Lower lobe of right lung (tissue), 2 donors: Measurements from ENCODE around the gene H2BK1. TPM values are rescaled to one million over a fixed set of nuclear protein-coding genes. Genes with fewer than 3 reads are reported as not detected.

Source experiments
- ATAC-seq, 2 donors: fragments of 200-7000 bp; cut with Tn5 transposase; one replicate each; pipeline ENCODE4 v1.9.1; 2020 to 2022; ENCODE audit warnings: mild to moderate bottlenecking in 2 of 2, moderate library complexity in 2 of 2
- DNase-seq: peaks from one replicate; pipeline ENCODE4 v3.0.0-alpha.2; 2020
- H3K27ac ChIP-seq: fragments of 200-600 bp; one replicate; pipeline ENCODE4 v1.8.0; 2022
- H3K27me3 ChIP-seq: fragments of 200-600 bp; one replicate; pipeline ENCODE4 v1.8.0; 2022; ENCODE audit warnings: low read depth
- H3K36me3 ChIP-seq: fragments of 200-600 bp; one replicate; pipeline ENCODE4 v1.8.0; 2022; ENCODE audit warnings: mild to moderate bottlenecking
- H3K4me1 ChIP-seq: fragments of 200-600 bp; one replicate; pipeline ENCODE4 v1.8.0; 2022
- H3K4me3 ChIP-seq: fragments of 200-600 bp; one replicate; pipeline ENCODE4 v1.8.0; 2022; ENCODE audit warnings: mild to moderate bottlenecking
- H3K9me3 ChIP-seq: fragments of 200-600 bp; one replicate; pipeline ENCODE4 v1.8.0; 2022
- intact Hi-C: fragments of 100-400 bp; cut with DNase I; formaldehyde crosslinking; loops from one replicate; pipeline ENCODE4 v1.11.0; 2022
- long read RNA-seq: library from polyadenylated mRNA; unstranded; transcript quantifications from one replicate; pipeline ENCODE4 v2.0.0, GENCODE V29; 2021
- total RNA-seq: library from RNA; stranded (reverse); fragmentation: NEBNext Ultra II Directional; extraction: Animal tissue kit (Norgen Biotek cat#: 25700); gene quantifications from one replicate; pipeline ENCODE4 v1.2.1, GENCODE V29; 2021
- TF ChIP-seq, protein P1 (sequence below): fragments of 200-600 bp; IDR thresholded peaks from one replicate; pipeline ENCODE4 v1.8.0; 2022; ENCODE audit warnings: antibody characterized with exemption, mild to moderate bottlenecking
- donor health status: DM: no; HTN: yes; CAD: no; lungs with severe emphysema.

The H2BK1 gene
- not detected for total RNA-seq
- long read RNA-seq: 0 reads

DNA sequence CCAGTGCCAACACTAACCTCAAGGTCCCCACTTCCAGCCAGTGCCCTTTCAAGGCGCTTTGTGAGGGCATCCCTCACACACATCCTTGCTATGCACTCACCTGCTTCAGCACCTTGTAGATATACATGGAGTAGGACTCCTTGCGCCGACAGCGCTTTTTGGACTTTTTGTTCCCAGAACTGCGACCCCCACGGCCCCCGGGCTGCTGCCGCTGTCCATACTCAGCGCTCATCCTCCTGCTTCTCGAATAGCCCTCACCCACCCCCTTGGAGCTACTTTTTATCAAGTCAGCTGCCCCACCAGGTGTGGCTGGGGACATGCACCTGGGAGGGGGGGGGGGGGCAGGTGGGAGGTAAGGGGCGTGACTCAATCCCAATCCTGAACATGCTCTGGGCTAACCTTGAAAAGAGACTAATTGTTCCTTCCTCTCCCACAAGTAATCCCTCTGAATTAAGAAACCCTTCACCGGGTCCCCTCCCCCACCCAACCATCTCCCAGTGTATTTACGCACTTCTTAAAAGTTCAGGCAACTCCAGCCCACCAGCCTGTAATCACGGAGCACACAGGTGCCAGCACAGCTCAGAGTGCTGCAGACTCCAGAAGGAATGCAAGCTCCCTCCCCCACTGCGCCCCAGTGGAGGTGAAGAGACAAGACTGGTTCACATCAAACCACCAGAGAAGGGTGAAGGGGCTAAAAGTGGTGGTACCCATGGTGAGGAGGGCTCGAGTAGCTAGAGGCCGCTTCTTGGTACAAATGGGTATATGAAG lies at the start of gene H2BK1:
Gene H2BK1 (minus strand): TSS at position 402 of the 768 bp plus-strand sequence. CDS start 170 bp downstream, at position 232.
- Histone ChIP-seq H3K4me1 (no peaks in the 10 kb centered on the region), H3K9me3 (no peaks in the 10 kb centered on the region), H3K36me3 (peaks cover 34% of the 10 kb centered on the region), H3K27ac (no peak within 1 kb of the TSS), H3K4me3 (no peak within 1 kb of the TSS), H3K27me3 (peaks cover 7% of the 10 kb centered on the region)
- ATAC-seq (no peak), DNase-seq (no peak)
- TF ChIP-seq, protein P1, sequence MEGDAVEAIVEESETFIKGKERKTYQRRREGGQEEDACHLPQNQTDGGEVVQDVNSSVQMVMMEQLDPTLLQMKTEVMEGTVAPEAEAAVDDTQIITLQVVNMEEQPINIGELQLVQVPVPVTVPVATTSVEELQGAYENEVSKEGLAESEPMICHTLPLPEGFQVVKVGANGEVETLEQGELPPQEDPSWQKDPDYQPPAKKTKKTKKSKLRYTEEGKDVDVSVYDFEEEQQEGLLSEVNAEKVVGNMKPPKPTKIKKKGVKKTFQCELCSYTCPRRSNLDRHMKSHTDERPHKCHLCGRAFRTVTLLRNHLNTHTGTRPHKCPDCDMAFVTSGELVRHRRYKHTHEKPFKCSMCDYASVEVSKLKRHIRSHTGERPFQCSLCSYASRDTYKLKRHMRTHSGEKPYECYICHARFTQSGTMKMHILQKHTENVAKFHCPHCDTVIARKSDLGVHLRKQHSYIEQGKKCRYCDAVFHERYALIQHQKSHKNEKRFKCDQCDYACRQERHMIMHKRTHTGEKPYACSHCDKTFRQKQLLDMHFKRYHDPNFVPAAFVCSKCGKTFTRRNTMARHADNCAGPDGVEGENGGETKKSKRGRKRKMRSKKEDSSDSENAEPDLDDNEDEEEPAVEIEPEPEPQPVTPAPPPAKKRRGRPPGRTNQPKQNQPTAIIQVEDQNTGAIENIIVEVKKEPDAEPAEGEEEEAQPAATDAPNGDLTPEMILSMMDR: no peak
- intact Hi-C loops: no loop called here

DNA sequence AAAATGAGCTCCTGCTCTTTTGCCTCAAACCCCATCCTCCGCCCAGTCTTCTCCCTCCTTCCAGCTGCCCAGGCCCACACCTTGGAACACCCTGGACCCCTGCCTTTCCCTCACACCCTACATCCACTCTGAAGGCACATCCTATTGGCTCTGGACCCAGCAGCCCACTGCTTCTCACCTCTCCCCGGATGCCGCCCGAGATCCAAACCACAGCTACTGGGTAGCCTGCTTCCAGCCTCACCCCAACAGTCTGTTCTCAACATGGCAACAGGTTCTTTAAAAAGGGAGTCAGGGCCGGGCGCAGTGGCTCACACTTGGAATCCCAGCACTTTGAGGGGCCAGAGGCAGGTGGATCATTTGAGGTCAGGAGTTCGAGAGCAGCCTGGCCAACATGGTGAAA lies 47.7 kb upstream of the H2BK1 start:
- Histone ChIP-seq H3K27me3 (no peaks in the 10 kb centered on the region), H3K36me3 (no peaks in the 10 kb centered on the region), H3K4me1 (peaks cover 3% of the 10 kb centered on the region), H3K9me3 (no peaks in the 10 kb centered on the region), H3K27ac (no peak overlapping the region), H3K4me3 (no peak overlapping the region)
- DNase-seq (no peak), ATAC-seq (no peak)
- TF ChIP-seq, protein P1: no peak
- intact Hi-C loops: no loop called here

DNA sequence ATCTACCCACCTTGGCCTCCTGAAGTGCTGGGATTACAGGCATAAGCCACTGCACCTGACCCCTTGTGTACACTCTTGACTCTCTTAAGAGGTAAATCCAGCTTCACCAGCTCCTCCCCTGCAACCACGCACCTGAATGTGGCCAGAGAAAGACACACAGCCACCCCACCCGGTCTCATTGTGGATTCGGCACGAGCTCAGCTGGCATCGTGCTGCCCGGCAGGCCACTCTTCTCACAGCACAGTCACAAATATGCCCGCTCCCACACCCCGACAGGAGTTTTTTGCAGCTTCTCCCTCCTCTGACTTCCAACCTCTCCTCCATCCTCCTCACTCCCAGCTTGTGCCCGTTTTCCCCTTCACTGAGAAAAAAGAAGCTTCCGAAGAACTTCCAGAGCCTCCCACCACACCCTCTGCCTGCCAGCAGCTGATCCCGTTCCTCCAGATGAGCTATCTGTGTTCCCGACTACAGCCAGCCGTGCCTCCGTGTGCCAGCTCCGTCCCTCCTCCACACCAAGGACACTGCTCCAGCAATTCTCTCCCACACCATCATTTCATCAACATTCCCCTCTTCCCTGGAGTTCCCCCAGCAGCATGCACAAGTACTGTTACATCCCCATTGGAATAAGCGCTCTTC lies 46.2 kb upstream of the H2BK1 start:
- TF ChIP-seq, protein P1: no peak
- peaks cover 10% of the 10 kb centered on the region for H3K4me1 ChIP-seq
- H3K36me3 ChIP-seq: no peaks in the 10 kb centered on the region
- intact Hi-C loops: no loop called here
- no peaks in the 10 kb centered on the region for H3K27me3 ChIP-seq
- no peak for ATAC-seq
- DNase-seq: peak; percentile 40
- no peak overlapping the region for H3K4me3 ChIP-seq
- H3K9me3 ChIP-seq: no peaks in the 10 kb centered on the region
- no peak overlapping the region for H3K27ac ChIP-seq

DNA sequence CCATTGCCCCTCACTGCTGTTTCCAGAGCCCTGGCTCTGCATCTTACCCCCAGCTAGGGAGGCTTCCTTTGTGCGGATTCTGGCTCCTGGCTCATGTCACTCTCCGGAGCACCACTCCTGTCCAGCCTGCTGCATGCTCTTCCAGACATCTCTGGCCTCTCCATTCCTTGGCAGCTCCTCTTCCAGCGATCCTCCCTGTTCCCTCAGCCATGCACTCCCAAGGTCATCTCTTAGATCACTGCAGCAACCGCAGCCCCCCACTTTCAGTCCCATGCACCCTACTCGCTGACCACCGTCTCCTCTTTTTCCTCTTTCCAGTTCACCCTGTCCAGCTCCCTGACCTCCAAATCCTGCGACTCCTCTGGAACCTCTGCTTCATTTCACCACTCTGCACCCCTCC lies 45.1 kb upstream of the H2BK1 start:
- H3K27me3 ChIP-seq: peaks cover 3% of the 10 kb centered on the region
- H3K9me3 ChIP-seq: no peaks in the 10 kb centered on the region
- H3K4me1 ChIP-seq: peaks cover 21% of the 10 kb centered on the region
- H3K4me3 ChIP-seq: no peak overlapping the region
- DNase-seq (no peak), ATAC-seq (no peak)
- TF ChIP-seq, protein P1: no peak
- no peaks in the 10 kb centered on the region for H3K36me3 ChIP-seq
- H3K27ac ChIP-seq: no peak overlapping the region
- intact Hi-C loops: no loop called here

DNA sequence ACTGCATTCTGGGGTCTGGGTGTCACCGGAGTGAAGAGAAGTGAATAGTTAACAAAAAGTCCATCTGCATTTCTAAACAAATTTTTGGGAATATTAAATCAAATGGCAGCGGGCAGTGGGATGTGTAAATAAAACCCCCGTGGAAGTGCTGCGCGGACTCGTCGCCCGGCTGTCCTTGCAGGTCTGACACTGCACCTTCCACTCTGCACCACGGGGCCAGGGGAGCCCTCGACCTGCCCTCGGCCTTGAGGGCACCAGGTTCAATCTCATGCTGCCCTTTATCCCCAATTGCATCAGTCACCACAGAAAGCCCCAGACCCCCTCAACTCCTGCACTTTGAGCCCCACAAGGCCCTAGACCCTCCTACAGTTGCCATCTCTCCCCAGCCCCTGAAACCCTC lies 44.6 kb upstream of the H2BK1 start:
- Histone ChIP-seq H3K27ac (no peak overlapping the region), H3K9me3 (no peaks in the 10 kb centered on the region), H3K36me3 (no peaks in the 10 kb centered on the region), H3K4me3 (no peak overlapping the region), H3K27me3 (peaks cover 3% of the 10 kb centered on the region), H3K4me1 (peaks cover 26% of the 10 kb centered on the region)
- intact Hi-C loops: no loop called here
- TF ChIP-seq, protein P1: no peak
- DNase-seq (no peak), ATAC-seq (no peak)
